AG10803 (cell line): ENCODE measurements around the gene ZNF407.

Source experiments
- DNase-seq: peaks from one replicate; pipeline ENCODE4 v3.0.0; 2010; ENCODE audit warnings: low read depth
- H3K4me3 ChIP-seq: 2 replicates; pipeline ENCODE4 v1.5.1; 2011; ENCODE audit warnings: mild to moderate bottlenecking, low read length, control low read depth
- CTCF ChIP-seq: conservative IDR thresholded peaks from 2 replicates; pipeline ENCODE4 v1.5.1; 2011; ENCODE audit warnings: mild to moderate bottlenecking, low read length, control low read depth, inconsistent platforms

ZNF407 gene

DNA sequence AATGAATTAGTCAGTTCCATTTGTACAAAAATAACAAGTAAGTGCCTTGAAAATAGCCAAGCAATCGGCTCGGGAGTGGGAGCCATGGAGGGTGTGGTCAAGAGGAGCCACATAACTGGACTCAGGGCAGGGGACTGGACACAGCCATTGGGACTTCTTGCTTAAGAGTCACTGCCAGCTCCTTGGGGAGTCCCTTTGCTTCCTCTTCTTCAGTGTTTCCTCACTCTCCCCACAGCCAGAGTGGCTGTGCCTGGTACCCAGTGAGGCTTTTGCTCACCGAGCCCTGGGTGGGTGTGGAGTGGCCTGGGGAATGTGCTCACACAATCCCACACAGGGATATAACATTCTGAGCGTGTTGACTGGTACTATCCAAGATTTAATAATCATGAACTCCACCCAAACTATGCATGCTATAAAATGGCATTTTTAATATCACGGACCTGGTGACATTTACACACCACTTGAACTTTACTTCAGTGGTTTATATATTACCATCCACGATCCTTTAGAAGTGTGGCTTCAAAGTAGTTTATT lies 516.6 kb downstream of the ZNF407 start:
- no peak for DNase-seq
- no peak overlapping the region for H3K4me3 ChIP-seq
- no peak for TF ChIP-seq CTCF
